Cardiac ventricle fibroblast (primary cell): Measurements from ENCODE around the gene MATN1. TPM values are rescaled to one million over a fixed set of nuclear protein-coding genes. Genes with fewer than 3 reads are reported as not detected.

Source experiments
- total RNA-seq: library from RNA; depleted of rRNA; stranded (reverse); fragments of >200 nt; gene quantifications from 2 replicates; pipeline ENCODE4 v1.2.3, GENCODE V29; 2015

Gene MATN1, protein sequence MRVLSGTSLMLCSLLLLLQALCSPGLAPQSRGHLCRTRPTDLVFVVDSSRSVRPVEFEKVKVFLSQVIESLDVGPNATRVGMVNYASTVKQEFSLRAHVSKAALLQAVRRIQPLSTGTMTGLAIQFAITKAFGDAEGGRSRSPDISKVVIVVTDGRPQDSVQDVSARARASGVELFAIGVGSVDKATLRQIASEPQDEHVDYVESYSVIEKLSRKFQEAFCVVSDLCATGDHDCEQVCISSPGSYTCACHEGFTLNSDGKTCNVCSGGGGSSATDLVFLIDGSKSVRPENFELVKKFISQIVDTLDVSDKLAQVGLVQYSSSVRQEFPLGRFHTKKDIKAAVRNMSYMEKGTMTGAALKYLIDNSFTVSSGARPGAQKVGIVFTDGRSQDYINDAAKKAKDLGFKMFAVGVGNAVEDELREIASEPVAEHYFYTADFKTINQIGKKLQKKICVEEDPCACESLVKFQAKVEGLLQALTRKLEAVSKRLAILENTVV
- not detected in 2 replicates for total RNA-seq

GRCh38 chr1:30723331-30723755 lies at the start of gene MATN1:
Gene MATN1 (minus strand): TSS chr1:30723585. CDS start chr1:30723551, 34 bp downstream.

DNA sequence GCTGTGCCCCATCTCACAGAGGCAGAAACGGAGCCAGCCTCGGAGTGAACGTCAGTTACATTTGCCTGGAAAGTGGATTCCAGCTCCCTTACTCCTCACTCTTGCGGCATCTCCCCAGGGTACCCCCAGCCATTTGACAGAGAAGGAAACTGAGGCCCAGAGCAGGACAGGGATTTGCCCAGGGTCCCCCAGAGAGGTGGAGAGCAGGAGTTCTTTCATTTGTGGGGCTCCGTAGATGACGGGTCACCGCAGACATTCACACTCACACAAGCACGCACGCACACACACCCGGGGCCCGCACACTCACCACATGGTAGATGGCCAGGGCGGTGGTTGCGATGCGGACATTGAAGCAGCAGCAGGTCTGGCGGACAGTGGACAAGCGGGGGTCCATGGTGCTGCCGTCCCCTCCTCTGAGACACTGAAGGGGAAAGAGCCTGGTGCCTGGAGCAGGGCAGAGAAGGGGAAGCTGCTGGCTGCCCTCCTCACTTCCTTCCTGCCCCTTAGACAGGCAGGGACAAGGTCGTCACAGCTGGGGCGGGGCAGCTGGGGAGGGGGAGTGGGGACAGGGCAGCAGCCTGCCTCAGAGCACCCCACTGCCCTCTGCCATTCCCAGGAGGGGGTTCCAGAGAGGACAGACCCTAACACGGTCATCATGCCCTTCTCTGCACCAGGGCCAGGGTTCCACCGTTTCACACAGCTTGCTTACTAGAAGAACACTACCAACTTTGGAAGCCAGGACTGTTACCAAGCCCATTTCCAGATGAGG lies 34.2 kb upstream of the MATN1 start, which contains the start of gene LAPTM5:
TSS of gene LAPTM5 (minus strand) at position 423 of the 769 bp plus-strand sequence. CDS start at position 394, 29 bp downstream.

Other genes with a start within 250 kb of the MATN1 start
- gene LAPTM5, start 34.2 kb upstream of the MATN1 start, total RNA-seq = 1.2 and 1.3 TPM in 2 replicates
- 74.8 and 90.7 TPM in 2 replicates for gene SDC3, start 185.2 kb upstream of the MATN1 start, total RNA-seq